Smooth muscle cell of the umbilical artery (primary cell): ENCODE data around the gene ADRA2A. TPM values are rescaled to one million over a fixed set of nuclear protein-coding genes. Genes with fewer than 3 reads are reported as not detected.

Experiments used
- total RNA-seq: library from RNA; depleted of rRNA; stranded (reverse); fragments of >200 nt; gene quantifications from 2 replicates; pipeline ENCODE4 v1.2.3, GENCODE V29; 2014

Gene ADRA2A
- not detected in 2 replicates for total RNA-seq

DNA sequence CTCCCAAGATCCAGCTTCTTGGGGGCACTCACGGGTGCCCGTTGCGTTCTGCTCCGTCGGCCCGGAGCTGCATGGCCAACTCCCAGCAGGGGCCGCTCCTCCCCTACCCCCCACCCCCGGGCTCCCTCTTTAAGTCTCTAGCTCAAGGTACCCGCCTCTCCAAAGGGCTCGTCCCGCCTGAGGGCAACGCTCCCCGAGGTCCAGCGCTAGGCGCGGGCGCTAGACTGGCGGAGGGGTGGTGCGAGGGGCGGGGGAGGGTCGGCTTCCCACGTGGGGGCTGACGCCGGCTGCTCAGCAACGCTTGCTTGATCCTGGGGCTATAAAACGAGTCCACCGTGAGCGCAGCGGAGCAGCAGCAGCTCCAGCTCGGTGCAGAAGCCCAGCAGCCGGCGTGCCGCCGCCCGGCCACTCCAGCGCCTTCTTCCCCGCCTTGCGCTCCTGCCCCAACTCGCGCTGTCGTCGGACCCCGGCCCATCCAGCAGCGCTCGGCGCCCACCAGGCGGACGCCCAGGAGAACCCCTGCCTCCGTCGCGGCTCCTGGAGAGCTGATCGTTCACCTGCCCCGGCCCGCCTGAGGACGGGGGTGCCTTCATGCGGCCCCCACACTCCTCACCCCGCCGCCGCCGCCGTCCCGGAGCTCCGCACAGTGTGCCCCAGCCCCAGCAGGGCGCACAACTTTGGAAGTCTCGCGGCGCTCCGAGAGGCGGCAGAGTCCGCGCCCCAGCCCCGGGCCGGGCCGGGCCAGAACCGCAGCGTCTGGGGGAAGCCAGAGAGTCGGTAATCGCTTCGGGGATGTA lies at the start of gene ADRA2A:
Gene ADRA2A (plus strand): TSS at position 348 of the 797 bp plus-strand sequence. CDS start 968 bp downstream, outside the sequence.

Other genes starting within 250 kb of the ADRA2A start
- gene PDCD4, start 205.1 kb upstream of the ADRA2A start, total RNA-seq = 27.6 and 35.2 TPM in 2 replicates
- 22.0 and 26.4 TPM in 2 replicates for gene BBIP1, start 157.8 kb upstream of the ADRA2A start, total RNA-seq
- 36.2 and 45.9 TPM in 2 replicates for gene SHOC2, start 157.4 kb upstream of the ADRA2A start, total RNA-seq